GM12892 (cell line): ENCODE measurements around the gene GASK1A.

ENCODE experiments used
- POLR2A ChIP-seq: IDR thresholded peaks from 2 replicates; pipeline ENCODE4 v1.6.1; 2011; ENCODE audit warnings: low read depth, low read length, control low read depth
- POLR2AphosphoS5 ChIP-seq: IDR thresholded peaks from 2 replicates; pipeline ENCODE4 v1.6.1; 2011; ENCODE audit warnings: low read depth, low read length, control low read depth

GRCh38 chr3:43015991-43016865 is 37.1 kb downstream of the GASK1A start:
- TF ChIP-seq POLR2AphosphoS5 (no peak), POLR2A (no peak)
